CD14-positive monocyte (primary cell): ENCODE data around the gene AMZ1. TPM values are rescaled to one million over a fixed set of nuclear protein-coding genes. Genes with fewer than 3 reads are reported as not detected.

Source experiments
- DNase-seq, 3 donors: peaks; one replicate each; pipeline ENCODE4 v3.0.0-alpha.2; 2011 to 2022
- H2AFZ ChIP-seq: 2 replicates; pipeline ENCODE4 v1.6.0; 2012; ENCODE audit warnings: mild to moderate bottlenecking, low read depth, low read length, inconsistent platforms; ENCODE audit not compliant: insufficient read depth, poor library complexity, severe bottlenecking
- H3K27ac ChIP-seq, 2 donors: 1 replicate in 1 of 2; 2 replicates in 1 of 2; pipeline ENCODE4 v1.5.1; 2012 to 2013; ENCODE audit warnings: low read length in 2 of 2, control low read depth in 1 of 2, inconsistent platforms in 1 of 2, low read depth in 1 of 2, mild to moderate bottlenecking in 1 of 2
- H3K27me3 ChIP-seq, 2 donors: one replicate each; pipeline versions ENCODE4 v1.6.0 to v1.6.1; 2011 to 2013; ENCODE audit warnings: low read length in 2 of 2; ENCODE audit not compliant: control insufficient read depth in 2 of 2, insufficient read depth in 2 of 2
- H3K36me3 ChIP-seq, 2 donors: replicated peaks in 1 of 2; 1 replicate in 1 of 2; 2 replicates in 1 of 2; pipeline versions ENCODE4 v1.5.1 to v1.6.1; 2012 to 2013; ENCODE audit warnings: low read length in 2 of 2, control low read depth in 1 of 2, inconsistent platforms in 1 of 2, mild to moderate bottlenecking in 1 of 2; ENCODE audit not compliant: insufficient read depth in 2 of 2, control insufficient read depth in 1 of 2
- H3K4me1 ChIP-seq, 2 donors: 1 replicate in 1 of 2; 2 replicates in 1 of 2; pipeline versions ENCODE4 v1.5.1 to v1.6.1; 2012 to 2013; ENCODE audit warnings: low read length in 2 of 2, control low read depth in 1 of 2, inconsistent platforms in 1 of 2, mild to moderate bottlenecking in 1 of 2, moderate library complexity in 1 of 2; ENCODE audit not compliant: insufficient read depth in 2 of 2, control insufficient read depth in 1 of 2
- H3K4me2 ChIP-seq: replicated peaks from 2 replicates; pipeline ENCODE3; 2012; ENCODE audit warnings: low read length, moderate library complexity, mild to moderate bottlenecking; ENCODE audit not compliant: poor library complexity, severe bottlenecking; ENCODE audit errors: extremely low read depth
- H3K4me3 ChIP-seq, 3 experiments: fragments of 200-600 bp in 1 of 3; sonication (generic) in 1 of 3; replicated peaks in 1 of 3; 1 replicate in 2 of 3; 2 replicates in 1 of 3; pipeline ENCODE4 v1.5.1; 2011 to 2013; ENCODE audit warnings: low read length in 3 of 3, mild to moderate bottlenecking in 3 of 3, control low read depth in 2 of 3, low read depth in 2 of 3, inconsistent platforms in 1 of 3, moderate library complexity in 1 of 3
- H3K79me2 ChIP-seq: 2 replicates; pipeline ENCODE4 v1.6.0; 2012; ENCODE audit warnings: mild to moderate bottlenecking, control low read depth, inconsistent platforms, low read length, moderate library complexity; ENCODE audit not compliant: insufficient read depth
- H3K9ac ChIP-seq: 2 replicates; pipeline ENCODE4 v1.6.0; 2017; ENCODE audit warnings: low read length, mild to moderate bottlenecking; ENCODE audit not compliant: insufficient read depth, poor library complexity, severe bottlenecking
- H3K9me3 ChIP-seq, 2 donors: replicated peaks in 1 of 2; 1 replicate in 1 of 2; 2 replicates in 1 of 2; pipeline versions ENCODE4 v1.5.1 to v1.6.1; 2012 to 2013; ENCODE audit warnings: low read length in 2 of 2, control low read depth in 1 of 2; ENCODE audit not compliant: control insufficient read depth in 1 of 2, insufficient read depth in 1 of 2
- H4K20me1 ChIP-seq: 2 replicates; pipeline ENCODE4 v1.6.0; 2012; ENCODE audit warnings: mild to moderate bottlenecking, low read length, control low read depth, moderate library complexity; ENCODE audit not compliant: insufficient read depth
- H3K27ac Mint-ChIP-seq, 7 donors: one replicate each; pipeline ENCODE4 v1.8.0; 2020; ENCODE audit warnings: mild to moderate bottlenecking in 7 of 7, mixed read lengths in 7 of 7, moderate library complexity in 6 of 7, inconsistent platforms in 2 of 7
- H3K27me3 Mint-ChIP-seq, 3 donors: one replicate each; pipeline ENCODE4 v1.8.0; 2021 to 2022; ENCODE audit warnings: low read depth in 3 of 3, mild to moderate bottlenecking in 3 of 3, mixed read lengths in 3 of 3, moderate library complexity in 3 of 3, inconsistent platforms in 1 of 3
- H3K36me3 Mint-ChIP-seq, 2 donors: one replicate each; pipeline ENCODE4 v1.8.0; 2020; ENCODE audit warnings: mixed read lengths in 2 of 2, inconsistent platforms in 1 of 2, mild to moderate bottlenecking in 1 of 2
- H3K4me1 Mint-ChIP-seq: one replicate; pipeline ENCODE4 v1.8.0; 2020; ENCODE audit warnings: mild to moderate bottlenecking, mixed read lengths
- H3K4me3 Mint-ChIP-seq, 2 donors: one replicate each; pipeline ENCODE4 v1.8.0; 2020; ENCODE audit warnings: mild to moderate bottlenecking in 2 of 2, mixed read lengths in 2 of 2, moderate library complexity in 1 of 2
- H3K9me3 Mint-ChIP-seq, 7 donors: one replicate each; pipeline ENCODE4 v1.8.0; 2020 to 2022; ENCODE audit warnings: mixed read lengths in 7 of 7, mild to moderate bottlenecking in 6 of 7, moderate library complexity in 6 of 7, inconsistent platforms in 2 of 7
- WGBS: methylation state at CpG from one replicate; pipeline ENCODE4 v1.1.5; 2013; ENCODE audit warnings: missing lambda C conversion rate; ENCODE audit not compliant: insufficient coverage; 5-methylcytosine and 5-hydroxymethylcytosine counted together
- intact Hi-C, 2 donors: fragments of 100-400 bp; cut with micrococcal nuclease; formaldehyde crosslinking; loops; one replicate each; pipeline versions ENCODE4 v1.15.0 to v1.15.1; 2023
- polyA plus RNA-seq, 3 donors: library from polyadenylated mRNA; depleted of rRNA in 1 of 3; unstranded in 2 of 3; stranded (reverse) in 1 of 3; fragments of 300-500 nt in 2 of 3; fragments of >200 nt in 1 of 3; fragmentation: Illumina TruSeq in 2 of 3; gene quantifications; 1 replicate in 2 of 3; 2 replicates in 1 of 3; pipeline ENCODE4 v1.2.3, GENCODE V29; 2012 to 2021
- TF ChIP-seq, protein P1 (sequence below): fragments of 200-600 bp; IDR thresholded peaks from one replicate; pipeline ENCODE4 v1.8.0; 2022; ENCODE audit warnings: antibody characterized with exemption, mild to moderate bottlenecking

AMZ1 gene
- polyA plus RNA-seq, 3 donors: 0.09 to 0.25 (median 0.14) TPM

DNA sequence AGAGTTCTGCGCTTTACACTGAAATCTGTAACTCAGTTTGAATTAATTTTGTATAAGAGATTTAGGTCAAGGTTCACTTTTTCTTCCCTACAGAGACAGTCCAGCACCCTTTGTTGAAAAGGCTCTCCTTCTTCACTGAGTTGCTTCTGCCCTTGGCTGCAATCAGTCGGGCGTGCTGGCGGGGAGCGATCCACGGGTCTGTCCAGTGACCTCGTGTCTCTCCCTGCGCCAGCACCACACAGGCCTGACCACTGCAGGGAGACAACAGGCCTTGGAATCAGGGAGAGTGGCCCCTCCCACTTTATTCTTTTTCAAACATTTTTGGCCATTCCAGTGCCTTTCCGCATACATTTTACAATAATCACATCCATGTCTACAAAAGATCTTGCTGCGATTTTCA is 66.9 kb downstream of the AMZ1 start:
- no peak overlapping the region for H3K4me2 ChIP-seq
- no peak overlapping the region for H3K4me3 ChIP-seq
- H2AFZ ChIP-seq: no peak overlapping the region
- Mint-ChIP-seq H3K27me3 (peaks cover 0 to under 1% (median 0%) of the 10 kb centered on the region in 3 donors), H3K36me3 (peaks cover 27 to 49% of the 10 kb centered on the region in 2 donors), H3K4me3 (no peak overlapping the region), H3K9me3 (peaks cover 2 to 13% (median 3%) of the 10 kb centered on the region in 7 donors), H3K4me1 (peaks cover 38% of the 10 kb centered on the region), H3K27ac (no peak overlapping the region)
- no peaks in the 10 kb centered on the region for H3K36me3 ChIP-seq
- no peaks in the 10 kb centered on the region for H4K20me1 ChIP-seq
- TF ChIP-seq, protein P1, sequence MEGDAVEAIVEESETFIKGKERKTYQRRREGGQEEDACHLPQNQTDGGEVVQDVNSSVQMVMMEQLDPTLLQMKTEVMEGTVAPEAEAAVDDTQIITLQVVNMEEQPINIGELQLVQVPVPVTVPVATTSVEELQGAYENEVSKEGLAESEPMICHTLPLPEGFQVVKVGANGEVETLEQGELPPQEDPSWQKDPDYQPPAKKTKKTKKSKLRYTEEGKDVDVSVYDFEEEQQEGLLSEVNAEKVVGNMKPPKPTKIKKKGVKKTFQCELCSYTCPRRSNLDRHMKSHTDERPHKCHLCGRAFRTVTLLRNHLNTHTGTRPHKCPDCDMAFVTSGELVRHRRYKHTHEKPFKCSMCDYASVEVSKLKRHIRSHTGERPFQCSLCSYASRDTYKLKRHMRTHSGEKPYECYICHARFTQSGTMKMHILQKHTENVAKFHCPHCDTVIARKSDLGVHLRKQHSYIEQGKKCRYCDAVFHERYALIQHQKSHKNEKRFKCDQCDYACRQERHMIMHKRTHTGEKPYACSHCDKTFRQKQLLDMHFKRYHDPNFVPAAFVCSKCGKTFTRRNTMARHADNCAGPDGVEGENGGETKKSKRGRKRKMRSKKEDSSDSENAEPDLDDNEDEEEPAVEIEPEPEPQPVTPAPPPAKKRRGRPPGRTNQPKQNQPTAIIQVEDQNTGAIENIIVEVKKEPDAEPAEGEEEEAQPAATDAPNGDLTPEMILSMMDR: no peak
- peaks cover 4% of the 10 kb centered on the region for H3K79me2 ChIP-seq
- H3K27ac ChIP-seq: no peak overlapping the region
- 98% methylated on average over 8 of the region's 10 CpGs for WGBS
- no peaks in the 10 kb centered on the region for H3K9me3 ChIP-seq
- no peak overlapping the region for H3K9ac ChIP-seq
- intact Hi-C loops: loop anchor here (2.0 to 5.0 kb wide), 2 partner anchors 38 to 70 kb away; no protein-coding TSS in a partner anchor
- no peak for DNase-seq
- no peaks in the 10 kb centered on the region for H3K27me3 ChIP-seq
- H3K4me1 ChIP-seq: peaks cover 27 to 33% of the 10 kb centered on the region in 2 donors

DNA sequence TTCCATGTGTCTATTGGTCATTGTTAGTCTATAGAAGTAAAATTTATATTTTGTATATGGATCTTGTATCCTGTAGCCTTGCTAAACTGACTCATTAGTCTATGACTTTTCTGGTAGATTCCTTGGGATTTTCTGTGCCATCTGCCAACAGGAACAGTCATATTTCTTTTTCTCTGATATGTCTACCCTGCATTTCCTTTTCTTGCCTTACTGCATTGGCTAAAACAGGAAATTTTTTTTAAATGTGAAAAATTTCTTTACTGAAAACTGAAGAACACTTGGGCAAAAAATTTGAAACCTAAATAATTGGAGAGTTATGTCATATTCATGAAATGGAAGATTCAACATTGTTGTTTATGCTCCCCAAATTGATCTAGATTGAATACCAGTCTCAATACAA is 67.5 kb downstream of the AMZ1 start:
- no peaks in the 10 kb centered on the region for H3K27me3 Mint-ChIP-seq
- peak overlapping the region in 1 of 7 donors; percentile 25 for H3K27ac Mint-ChIP-seq
- H3K79me2 ChIP-seq: peaks cover 4% of the 10 kb centered on the region
- intact Hi-C loops: loop anchor here (2.0 to 5.0 kb wide), 2 partner anchors 38 to 71 kb away; no protein-coding TSS in a partner anchor
- no peak overlapping the region for H3K4me2 ChIP-seq
- H3K4me1 ChIP-seq: peaks cover 34 to 39% of the 10 kb centered on the region in 2 donors
- DNase-seq: peak in 1 of 3 donors; percentile 57
- no peak overlapping the region for H3K4me3 Mint-ChIP-seq
- H3K27ac ChIP-seq: no peak overlapping the region
- no peak overlapping the region for H3K9ac ChIP-seq
- no peaks in the 10 kb centered on the region for H3K36me3 ChIP-seq
- H3K4me3 ChIP-seq: no peak overlapping the region
- H2AFZ ChIP-seq: no peak overlapping the region
- no peaks in the 10 kb centered on the region for H3K27me3 ChIP-seq
- H3K4me1 Mint-ChIP-seq: peaks cover 44% of the 10 kb centered on the region
- no peaks in the 10 kb centered on the region for H4K20me1 ChIP-seq
- TF ChIP-seq, protein P1: no peak
- H3K36me3 Mint-ChIP-seq: peaks cover 29 to 49% of the 10 kb centered on the region in 2 donors
- H3K9me3 Mint-ChIP-seq: peaks cover 2 to 13% (median 3%) of the 10 kb centered on the region in 7 donors
- no peaks in the 10 kb centered on the region for H3K9me3 ChIP-seq
